ENCODE results near the gene AKAP6. TPM values are rescaled to one million over a fixed set of nuclear protein-coding genes. Genes with fewer than 3 reads are reported as not detected.

AKAP6 gene
- total and polyA plus RNA-seq, 12 donors: 0.71 to 24.7 (median 8.1) TPM

DNA sequence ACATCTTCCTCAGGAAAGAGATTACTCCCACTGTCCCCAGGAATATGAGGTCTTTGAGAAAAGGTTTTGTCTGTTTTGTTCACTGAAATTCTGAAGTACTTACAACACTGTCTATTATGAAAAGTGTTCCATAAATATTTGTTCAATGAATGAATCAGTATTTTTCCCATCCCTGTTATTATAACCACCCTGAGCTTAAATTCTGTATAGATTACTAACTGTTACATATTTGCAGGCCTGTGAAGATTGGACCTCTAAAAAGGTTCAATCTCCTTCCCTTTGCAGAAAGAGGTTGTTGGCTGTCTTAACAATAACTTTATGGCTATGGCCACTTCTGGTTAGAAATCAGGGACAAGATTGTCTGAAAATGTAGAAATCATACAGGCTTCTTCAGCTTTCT lies 435.0 kb downstream of the AKAP6 start:
- intact Hi-C loops (cut with DNase I): no loop called here
- Histone ChIP-seq H3K27ac (no peak overlapping the region), H3K4me1 (replicated peaks in 1 of 2) (no peaks in the 10 kb centered on the region), H3K9me3 (replicated peaks in 1 of 3) (no peaks in the 10 kb centered on the region), H3K27me3 (no peaks in the 10 kb centered on the region), H3K4me3 (no peak overlapping the region), H3K36me3 (replicated peaks in 1 of 2) (no peaks in the 10 kb centered on the region)
- DNase-seq: no peak
- TF ChIP-seq, protein P1, sequence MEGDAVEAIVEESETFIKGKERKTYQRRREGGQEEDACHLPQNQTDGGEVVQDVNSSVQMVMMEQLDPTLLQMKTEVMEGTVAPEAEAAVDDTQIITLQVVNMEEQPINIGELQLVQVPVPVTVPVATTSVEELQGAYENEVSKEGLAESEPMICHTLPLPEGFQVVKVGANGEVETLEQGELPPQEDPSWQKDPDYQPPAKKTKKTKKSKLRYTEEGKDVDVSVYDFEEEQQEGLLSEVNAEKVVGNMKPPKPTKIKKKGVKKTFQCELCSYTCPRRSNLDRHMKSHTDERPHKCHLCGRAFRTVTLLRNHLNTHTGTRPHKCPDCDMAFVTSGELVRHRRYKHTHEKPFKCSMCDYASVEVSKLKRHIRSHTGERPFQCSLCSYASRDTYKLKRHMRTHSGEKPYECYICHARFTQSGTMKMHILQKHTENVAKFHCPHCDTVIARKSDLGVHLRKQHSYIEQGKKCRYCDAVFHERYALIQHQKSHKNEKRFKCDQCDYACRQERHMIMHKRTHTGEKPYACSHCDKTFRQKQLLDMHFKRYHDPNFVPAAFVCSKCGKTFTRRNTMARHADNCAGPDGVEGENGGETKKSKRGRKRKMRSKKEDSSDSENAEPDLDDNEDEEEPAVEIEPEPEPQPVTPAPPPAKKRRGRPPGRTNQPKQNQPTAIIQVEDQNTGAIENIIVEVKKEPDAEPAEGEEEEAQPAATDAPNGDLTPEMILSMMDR (IDR thresholded peaks at IDR 0.05): no peak
- no peak for TF ChIP-seq POLR2A (IDR thresholded peaks at IDR 0.05)

DNA sequence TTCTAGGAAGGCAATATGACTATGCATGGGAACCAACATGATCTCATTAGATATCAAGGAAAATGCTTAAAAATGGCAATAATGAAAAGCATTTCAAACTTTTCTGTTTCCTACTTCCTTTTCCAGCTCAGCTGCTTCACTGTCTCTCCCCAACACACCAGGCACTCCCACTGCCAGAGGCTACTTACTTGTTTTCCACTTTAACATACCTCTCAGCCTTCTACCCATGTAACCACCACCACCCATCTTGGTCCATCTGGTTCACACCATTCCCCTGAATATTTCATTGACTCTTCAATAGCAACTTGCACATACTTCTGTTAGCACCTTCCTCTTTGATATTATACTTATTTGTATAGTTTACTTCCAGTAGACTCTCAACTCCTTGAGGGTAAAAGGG lies 441.3 kb downstream of the AKAP6 start:
- no peak for DNase-seq
- H3K27me3 ChIP-seq: no peaks in the 10 kb centered on the region
- TF ChIP-seq, protein P1 (IDR thresholded peaks at IDR 0.05): no peak
- no peak for TF ChIP-seq POLR2A (IDR thresholded peaks at IDR 0.05)
- H3K9me3 ChIP-seq (replicated peaks in 1 of 3): no peaks in the 10 kb centered on the region
- no peaks in the 10 kb centered on the region for H3K36me3 ChIP-seq (replicated peaks in 1 of 2)
- no peak overlapping the region for H3K27ac ChIP-seq
- intact Hi-C loops (cut with DNase I): no loop called here
- no peak overlapping the region for H3K4me3 ChIP-seq
- H3K4me1 ChIP-seq (replicated peaks in 1 of 2): no peaks in the 10 kb centered on the region

DNA sequence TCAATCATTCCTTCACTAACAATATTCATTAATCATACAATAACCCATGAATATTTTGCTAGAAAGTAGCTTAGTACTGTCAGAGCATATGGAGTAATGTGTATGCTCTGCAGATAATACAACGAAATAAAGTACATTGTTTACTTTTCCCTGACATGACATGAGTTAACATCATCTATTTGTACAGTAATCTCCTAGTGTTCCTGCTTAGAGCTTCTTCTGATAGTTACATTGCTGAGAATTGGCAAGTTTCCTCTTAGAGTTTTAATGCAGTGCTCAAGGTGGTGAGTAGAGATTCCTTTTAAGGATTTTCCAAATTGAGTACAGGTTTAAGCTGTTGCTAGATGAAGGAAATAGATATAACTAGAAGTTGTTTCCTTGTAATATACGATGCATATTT lies 445.1 kb downstream of the AKAP6 start:
- WGBS, 4 donors: 81 to 91% (median 85%) methylated on average over 2 of the region's 2 CpGs
- TF ChIP-seq, protein P1 (IDR thresholded peaks at IDR 0.05): no peak
- TF ChIP-seq POLR2A (IDR thresholded peaks at IDR 0.05): no peak
- Histone ChIP-seq H3K4me3 (no peak overlapping the region), H3K9me3 (replicated peaks in 1 of 3) (no peaks in the 10 kb centered on the region), H3K36me3 (replicated peaks in 1 of 2) (no peaks in the 10 kb centered on the region), H3K27me3 (no peaks in the 10 kb centered on the region), H3K27ac (no peak overlapping the region), H3K4me1 (replicated peaks in 1 of 2) (no peaks in the 10 kb centered on the region)
- intact Hi-C loops (cut with DNase I): no loop called here
- DNase-seq: no peak

DNA sequence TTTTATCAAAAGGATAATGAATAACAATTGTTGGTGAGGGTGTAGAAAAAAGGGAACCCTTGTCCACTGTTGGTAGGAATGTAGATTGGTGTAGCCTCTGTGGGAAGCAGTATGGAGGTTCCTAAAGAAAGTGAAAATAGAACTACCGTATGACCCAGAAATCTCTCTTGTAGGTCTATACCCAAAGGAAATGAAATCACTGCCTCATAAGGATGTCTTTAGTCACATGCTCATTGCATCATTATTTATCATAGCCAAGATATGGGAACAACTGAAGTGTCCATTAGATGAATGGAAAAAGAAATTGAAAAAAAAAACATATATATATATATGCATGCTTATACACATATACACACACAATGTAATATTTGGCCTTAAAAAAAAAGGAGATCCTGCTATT lies 450.7 kb downstream of the AKAP6 start:
- intact Hi-C loops (cut with DNase I): no loop called here
- H3K36me3 ChIP-seq (replicated peaks in 1 of 2): no peaks in the 10 kb centered on the region
- H3K4me3 ChIP-seq: no peak overlapping the region
- no peaks in the 10 kb centered on the region for H3K27me3 ChIP-seq
- DNase-seq: no peak
- WGBS, 4 donors: 84 to 92% (median 90%) methylated on average over 1 of the region's 1 CpG
- TF ChIP-seq POLR2A (IDR thresholded peaks at IDR 0.05): no peak
- TF ChIP-seq, protein P1 (IDR thresholded peaks at IDR 0.05): no peak
- H3K4me1 ChIP-seq (replicated peaks in 1 of 2): no peaks in the 10 kb centered on the region
- H3K9me3 ChIP-seq (replicated peaks in 1 of 3): no peaks in the 10 kb centered on the region
- no peak overlapping the region for H3K27ac ChIP-seq

Data from adrenal gland (tissue), 12 donors.